H1 (cell line): ENCODE measurements around the gene RAB8B. TPM values are rescaled to one million over a fixed set of nuclear protein-coding genes. Genes with fewer than 3 reads are reported as not detected.

Experiments used
- CREB1 ChIP-seq: IDR thresholded peaks from 2 replicates; pipeline ENCODE4 v1.6.1; 2012; ENCODE audit warnings: inconsistent platforms
- polyA plus RNA-seq, 7 experiments: library from polyadenylated mRNA; depleted of rRNA in 3 of 7; stranded (reverse) in 5 of 7; unstranded in 2 of 7; fragments of >200 nt in 5 of 7; fragments of 200-250 nt in 2 of 7; gene quantifications; 1 replicate in 5 of 7; 2 replicates in 1 of 7; 4 replicates in 1 of 7; pipeline versions ENCODE4 v1.2.1 to v1.2.3, GENCODE V29; 2011 to 2013; ENCODE audit warnings: missing spikeins in 2 of 7, mixed read lengths in 2 of 7
- total RNA-seq: library from RNA; stranded (reverse); fragmentation: NEBNext Ultra II Directional; extraction: Animal tissue kit (Norgen Biotek cat#: 25700); gene quantifications from 2 replicates; pipeline ENCODE4 v1.2.1, GENCODE V29; 2021
- TF ChIP-seq, protein P1 (sequence below): fragments of 300-600 bp; sonication (generic); IDR thresholded peaks from 2 replicates; pipeline ENCODE4 v1.7.1; 2012; ENCODE audit warnings: low read length, moderate library complexity, mild to moderate bottlenecking, inconsistent platforms; ENCODE audit not compliant: insufficient replicate concordance

The RAB8B gene
- total and polyA plus RNA-seq, 2 of the 8 experiments (the other 6 are each of a cell fraction or from before 2014, with no cell fraction given) = 9.5 to 47.8 TPM

- TF ChIP-seq, protein P1, sequence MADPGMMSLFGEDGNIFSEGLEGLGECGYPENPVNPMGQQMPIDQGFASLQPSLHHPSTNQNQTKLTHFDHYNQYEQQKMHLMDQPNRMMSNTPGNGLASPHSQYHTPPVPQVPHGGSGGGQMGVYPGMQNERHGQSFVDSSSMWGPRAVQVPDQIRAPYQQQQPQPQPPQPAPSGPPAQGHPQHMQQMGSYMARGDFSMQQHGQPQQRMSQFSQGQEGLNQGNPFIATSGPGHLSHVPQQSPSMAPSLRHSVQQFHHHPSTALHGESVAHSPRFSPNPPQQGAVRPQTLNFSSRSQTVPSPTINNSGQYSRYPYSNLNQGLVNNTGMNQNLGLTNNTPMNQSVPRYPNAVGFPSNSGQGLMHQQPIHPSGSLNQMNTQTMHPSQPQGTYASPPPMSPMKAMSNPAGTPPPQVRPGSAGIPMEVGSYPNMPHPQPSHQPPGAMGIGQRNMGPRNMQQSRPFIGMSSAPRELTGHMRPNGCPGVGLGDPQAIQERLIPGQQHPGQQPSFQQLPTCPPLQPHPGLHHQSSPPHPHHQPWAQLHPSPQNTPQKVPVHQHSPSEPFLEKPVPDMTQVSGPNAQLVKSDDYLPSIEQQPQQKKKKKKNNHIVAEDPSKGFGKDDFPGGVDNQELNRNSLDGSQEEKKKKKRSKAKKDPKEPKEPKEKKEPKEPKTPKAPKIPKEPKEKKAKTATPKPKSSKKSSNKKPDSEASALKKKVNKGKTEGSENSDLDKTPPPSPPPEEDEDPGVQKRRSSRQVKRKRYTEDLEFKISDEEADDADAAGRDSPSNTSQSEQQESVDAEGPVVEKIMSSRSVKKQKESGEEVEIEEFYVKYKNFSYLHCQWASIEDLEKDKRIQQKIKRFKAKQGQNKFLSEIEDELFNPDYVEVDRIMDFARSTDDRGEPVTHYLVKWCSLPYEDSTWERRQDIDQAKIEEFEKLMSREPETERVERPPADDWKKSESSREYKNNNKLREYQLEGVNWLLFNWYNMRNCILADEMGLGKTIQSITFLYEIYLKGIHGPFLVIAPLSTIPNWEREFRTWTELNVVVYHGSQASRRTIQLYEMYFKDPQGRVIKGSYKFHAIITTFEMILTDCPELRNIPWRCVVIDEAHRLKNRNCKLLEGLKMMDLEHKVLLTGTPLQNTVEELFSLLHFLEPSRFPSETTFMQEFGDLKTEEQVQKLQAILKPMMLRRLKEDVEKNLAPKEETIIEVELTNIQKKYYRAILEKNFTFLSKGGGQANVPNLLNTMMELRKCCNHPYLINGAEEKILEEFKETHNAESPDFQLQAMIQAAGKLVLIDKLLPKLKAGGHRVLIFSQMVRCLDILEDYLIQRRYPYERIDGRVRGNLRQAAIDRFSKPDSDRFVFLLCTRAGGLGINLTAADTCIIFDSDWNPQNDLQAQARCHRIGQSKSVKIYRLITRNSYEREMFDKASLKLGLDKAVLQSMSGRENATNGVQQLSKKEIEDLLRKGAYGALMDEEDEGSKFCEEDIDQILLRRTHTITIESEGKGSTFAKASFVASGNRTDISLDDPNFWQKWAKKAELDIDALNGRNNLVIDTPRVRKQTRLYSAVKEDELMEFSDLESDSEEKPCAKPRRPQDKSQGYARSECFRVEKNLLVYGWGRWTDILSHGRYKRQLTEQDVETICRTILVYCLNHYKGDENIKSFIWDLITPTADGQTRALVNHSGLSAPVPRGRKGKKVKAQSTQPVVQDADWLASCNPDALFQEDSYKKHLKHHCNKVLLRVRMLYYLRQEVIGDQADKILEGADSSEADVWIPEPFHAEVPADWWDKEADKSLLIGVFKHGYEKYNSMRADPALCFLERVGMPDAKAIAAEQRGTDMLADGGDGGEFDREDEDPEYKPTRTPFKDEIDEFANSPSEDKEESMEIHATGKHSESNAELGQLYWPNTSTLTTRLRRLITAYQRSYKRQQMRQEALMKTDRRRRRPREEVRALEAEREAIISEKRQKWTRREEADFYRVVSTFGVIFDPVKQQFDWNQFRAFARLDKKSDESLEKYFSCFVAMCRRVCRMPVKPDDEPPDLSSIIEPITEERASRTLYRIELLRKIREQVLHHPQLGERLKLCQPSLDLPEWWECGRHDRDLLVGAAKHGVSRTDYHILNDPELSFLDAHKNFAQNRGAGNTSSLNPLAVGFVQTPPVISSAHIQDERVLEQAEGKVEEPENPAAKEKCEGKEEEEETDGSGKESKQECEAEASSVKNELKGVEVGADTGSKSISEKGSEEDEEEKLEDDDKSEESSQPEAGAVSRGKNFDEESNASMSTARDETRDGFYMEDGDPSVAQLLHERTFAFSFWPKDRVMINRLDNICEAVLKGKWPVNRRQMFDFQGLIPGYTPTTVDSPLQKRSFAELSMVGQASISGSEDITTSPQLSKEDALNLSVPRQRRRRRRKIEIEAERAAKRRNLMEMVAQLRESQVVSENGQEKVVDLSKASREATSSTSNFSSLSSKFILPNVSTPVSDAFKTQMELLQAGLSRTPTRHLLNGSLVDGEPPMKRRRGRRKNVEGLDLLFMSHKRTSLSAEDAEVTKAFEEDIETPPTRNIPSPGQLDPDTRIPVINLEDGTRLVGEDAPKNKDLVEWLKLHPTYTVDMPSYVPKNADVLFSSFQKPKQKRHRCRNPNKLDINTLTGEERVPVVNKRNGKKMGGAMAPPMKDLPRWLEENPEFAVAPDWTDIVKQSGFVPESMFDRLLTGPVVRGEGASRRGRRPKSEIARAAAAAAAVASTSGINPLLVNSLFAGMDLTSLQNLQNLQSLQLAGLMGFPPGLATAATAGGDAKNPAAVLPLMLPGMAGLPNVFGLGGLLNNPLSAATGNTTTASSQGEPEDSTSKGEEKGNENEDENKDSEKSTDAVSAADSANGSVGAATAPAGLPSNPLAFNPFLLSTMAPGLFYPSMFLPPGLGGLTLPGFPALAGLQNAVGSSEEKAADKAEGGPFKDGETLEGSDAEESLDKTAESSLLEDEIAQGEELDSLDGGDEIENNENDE = no peak
- TF ChIP-seq CREB1 = no peak
Observed at GRCh38 chr15:63166219-63166618, 23.2 kb upstream of the RAB8B start (continued).
